Neural progenitor cell (in vitro differentiated cells): ENCODE measurements around the gene NFE2L2. TPM values are rescaled to one million over a fixed set of nuclear protein-coding genes. Genes with fewer than 3 reads are reported as not detected.
"Not testable (repeated sequence)": the region's sequence is repeated elsewhere in the genome, so short reads cannot be mapped to it uniquely, and the experiment has no call there.

Experiments used
- DNase-seq: peaks from one replicate; pipeline ENCODE4 v3.0.0-alpha.2; 2016; ENCODE audit warnings: low spot score
- H2AFZ ChIP-seq: fragments of 200-600 bp; sonication (generic); replicated peaks from 2 replicates; pipeline ENCODE4 v1.6.1; 2016; ENCODE audit warnings: antibody characterized with exemption
- H3F3A ChIP-seq: fragments of 200-600 bp; sonication (generic); 2 replicates; pipeline ENCODE4 v1.6.1; 2016; ENCODE audit warnings: antibody characterized with exemption, low read depth
- H3K27ac ChIP-seq: fragments of 200-600 bp; sonication (generic); 2 replicates; pipeline ENCODE4 v1.5.1; 2016; ENCODE audit warnings: mild to moderate bottlenecking
- H3K27me3 ChIP-seq: fragments of 200-600 bp; sonication (generic); 2 replicates; pipeline ENCODE4 v1.6.1; 2016; ENCODE audit warnings: mild to moderate bottlenecking, moderate library complexity
- H3K36me3 ChIP-seq: fragments of 200-600 bp; sonication (generic); 2 replicates; pipeline ENCODE4 v1.5.1; 2016
- H3K4me1 ChIP-seq: fragments of 200-600 bp; sonication (generic); 2 replicates; pipeline ENCODE4 v1.6.1; 2016; ENCODE audit warnings: mixed run types
- H3K4me2 ChIP-seq: fragments of 200-600 bp; sonication (generic); 2 replicates; pipeline ENCODE4 v1.6.1; 2016
- H3K4me3 ChIP-seq: fragments of 200-600 bp; sonication (generic); 2 replicates; pipeline ENCODE4 v1.5.1; 2016
- H3K79me2 ChIP-seq: fragments of 200-600 bp; sonication (generic); 2 replicates; pipeline ENCODE4 v1.6.1; 2016; ENCODE audit warnings: low read depth
- H3K9ac ChIP-seq: fragments of 200-600 bp; sonication (generic); 2 replicates; pipeline ENCODE4 v1.6.1; 2016
- H3K9me3 ChIP-seq: fragments of 200-600 bp; sonication (generic); 2 replicates; pipeline ENCODE4 v1.5.1; 2016; ENCODE audit warnings: low read depth
- H4K20me1 ChIP-seq: fragments of 200-600 bp; sonication (generic); 2 replicates; pipeline ENCODE4 v1.6.1; 2016; ENCODE audit warnings: low read depth
- H3K27ac Mint-ChIP-seq: 3 replicates; pipeline ENCODE4 v1.8.0; 2021; ENCODE audit warnings: mixed read lengths
- H3K27me3 Mint-ChIP-seq: 2 replicates; pipeline ENCODE4 v1.8.0; 2022; ENCODE audit warnings: low read depth, mild to moderate bottlenecking, inconsistent platforms, moderate library complexity, mixed read lengths; ENCODE audit not compliant: insufficient read depth
- H3K36me3 Mint-ChIP-seq: 3 replicates; pipeline ENCODE4 v1.8.0; 2021; ENCODE audit warnings: mixed read lengths
- H3K4me1 Mint-ChIP-seq: 3 replicates; pipeline ENCODE4 v1.8.0; 2021; ENCODE audit warnings: mixed read lengths
- H3K4me3 Mint-ChIP-seq: 3 replicates; pipeline ENCODE4 v1.8.0; 2021; ENCODE audit warnings: mild to moderate bottlenecking, moderate library complexity, mixed read lengths
- H3K9me3 Mint-ChIP-seq: 3 replicates; pipeline ENCODE4 v1.8.0; 2020; ENCODE audit warnings: mixed read lengths
- CTCF ChIP-seq: fragments of 200-600 bp; sonication (generic); IDR thresholded peaks from 2 replicates; pipeline ENCODE4 v1.5.1; 2017; ENCODE audit warnings: antibody characterized with exemption, mild to moderate bottlenecking
- EZH2 ChIP-seq: fragments of 200-600 bp; sonication (generic); IDR thresholded peaks from 2 replicates; pipeline ENCODE4 v1.6.1; 2017; ENCODE audit warnings: antibody characterized with exemption, mild to moderate bottlenecking, moderate library complexity
- EZH2phosphoT487 ChIP-seq: fragments of 200-600 bp; sonication (generic); IDR thresholded peaks from 2 replicates; pipeline ENCODE4 v1.6.1; 2017; ENCODE audit warnings: antibody characterized with exemption
- total RNA-seq: library from RNA; depleted of rRNA; stranded (reverse); fragments of >200 nt; gene quantifications from 2 replicates; pipeline ENCODE4 v1.2.3, GENCODE V29; 2015; ENCODE audit warnings: low replicate concordance

The NFE2L2 gene
- total RNA-seq, 1 donor from 2014 or later = 17.7 TPM

GRCh38 chr2:177201919-177202346, 62.6 kb downstream of the NFE2L2 start:
- Histone ChIP-seq H3K4me2 (no peak overlapping the region), H3K4me1 (peaks cover 18% of the 10 kb centered on the region), H4K20me1 (no peaks in the 10 kb centered on the region), H3K27me3 (no peaks in the 10 kb centered on the region), H3K27ac (no peak overlapping the region), H3K36me3 (no peaks in the 10 kb centered on the region), H3K9me3 (no peaks in the 10 kb centered on the region), H3K9ac (no peak overlapping the region), H3K79me2 (no peaks in the 10 kb centered on the region), H3K4me3 (no peak overlapping the region), H2AFZ (no peak overlapping the region), H3F3A (peaks cover 6% of the 10 kb centered on the region)
- TF ChIP-seq CTCF = no peak
- TF ChIP-seq EZH2phosphoT487 = no peak
- no peak for TF ChIP-seq EZH2
- Mint-ChIP-seq H3K36me3 (peaks cover 1% of the 10 kb centered on the region), H3K4me3 (no peak overlapping the region), H3K27ac (peak overlapping the region; percentile 83), H3K27me3 (no peaks in the 10 kb centered on the region), H3K9me3 (no peaks in the 10 kb centered on the region), H3K4me1 (peaks cover 11% of the 10 kb centered on the region)
- DNase-seq = no peak

DNA sequence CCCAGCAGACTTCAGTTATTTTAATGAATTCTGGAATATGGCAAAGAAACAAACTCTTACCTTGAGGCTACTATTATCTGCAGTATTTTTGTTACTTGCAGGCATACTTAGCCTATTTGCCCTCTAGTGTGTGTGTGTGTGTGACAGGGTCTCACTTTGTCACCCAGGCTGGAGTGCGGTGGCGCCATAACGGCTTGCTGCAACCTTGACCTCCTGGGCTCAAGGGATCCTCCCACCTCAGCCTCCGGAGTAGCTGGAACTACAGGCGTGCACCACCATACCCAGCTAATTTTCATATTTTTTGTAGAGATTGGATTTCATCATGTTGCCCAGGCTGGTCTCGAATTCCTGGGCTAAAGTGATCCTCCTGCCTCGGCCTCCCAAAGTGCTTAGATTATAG, 64.1 kb downstream of the NFE2L2 start:
- H3K9me3 ChIP-seq, H2AFZ ChIP-seq, H3K9me3 Mint-ChIP-seq, H3K4me2 ChIP-seq, H3K27me3 ChIP-seq, H3K27ac ChIP-seq, H4K20me1 ChIP-seq, H3K36me3 Mint-ChIP-seq, H3K4me3 ChIP-seq, H3K9ac ChIP-seq, H3K27me3 Mint-ChIP-seq, H3K79me2 ChIP-seq, H3K27ac Mint-ChIP-seq, H3K36me3 ChIP-seq, H3F3A ChIP-seq, H3K4me3 Mint-ChIP-seq, DNase-seq: not testable (repeated sequence)
- peaks cover 11% of the 10 kb centered on the region for H3K4me1 Mint-ChIP-seq
- peaks cover 10% of the 10 kb centered on the region for H3K4me1 ChIP-seq

GRCh38 chr2:177195194-177195593, 69.3 kb downstream of the NFE2L2 start:
- no peak overlapping the region for H3K27ac Mint-ChIP-seq
- H3K27me3 Mint-ChIP-seq = peaks cover 2% of the 10 kb centered on the region
- H3K36me3 Mint-ChIP-seq = no peaks in the 10 kb centered on the region
- Histone ChIP-seq H3K4me3 (no peak overlapping the region), H3K9ac (no peak overlapping the region), H3K4me1 (no peaks in the 10 kb centered on the region), H3K4me2 (no peak overlapping the region), H4K20me1 (no peaks in the 10 kb centered on the region), H3K27ac (no peak overlapping the region), H3K27me3 (no peaks in the 10 kb centered on the region), H3F3A (no peaks in the 10 kb centered on the region), H2AFZ (no peak overlapping the region), H3K79me2 (no peaks in the 10 kb centered on the region), H3K36me3 (no peaks in the 10 kb centered on the region), H3K9me3 (no peaks in the 10 kb centered on the region)
- no peak overlapping the region for H3K4me3 Mint-ChIP-seq
- no peaks in the 10 kb centered on the region for H3K4me1 Mint-ChIP-seq
- DNase-seq = no peak
- TF ChIP-seq EZH2phosphoT487 = no peak
- no peak for TF ChIP-seq EZH2
- no peak for TF ChIP-seq CTCF
- no peaks in the 10 kb centered on the region for H3K9me3 Mint-ChIP-seq

GRCh38 chr2:177193240-177193639, 71.3 kb downstream of the NFE2L2 start:
- Histone ChIP-seq H3F3A (no peaks in the 10 kb centered on the region), H3K9ac (no peak overlapping the region), H3K27me3 (no peaks in the 10 kb centered on the region), H3K4me3 (no peak overlapping the region), H3K36me3 (no peaks in the 10 kb centered on the region), H3K4me2 (no peak overlapping the region), H3K9me3 (no peaks in the 10 kb centered on the region), H2AFZ (no peak overlapping the region), H3K4me1 (no peaks in the 10 kb centered on the region), H3K27ac (no peak overlapping the region), H3K79me2 (no peaks in the 10 kb centered on the region), H4K20me1 (no peaks in the 10 kb centered on the region)
- Mint-ChIP-seq H3K36me3 (no peaks in the 10 kb centered on the region), H3K27ac (no peak overlapping the region), H3K27me3 (peaks cover 2% of the 10 kb centered on the region), H3K4me1 (no peaks in the 10 kb centered on the region), H3K4me3 (no peak overlapping the region), H3K9me3 (no peaks in the 10 kb centered on the region)
- TF ChIP-seq EZH2phosphoT487 = no peak
- no peak for TF ChIP-seq CTCF
- TF ChIP-seq EZH2 = no peak
- no peak for DNase-seq
